Adrenal gland (tissue), 12 donors: ENCODE measurements around the gene SUN1. TPM values are rescaled to one million over a fixed set of nuclear protein-coding genes. Genes with fewer than 3 reads are reported as not detected.

ENCODE experiments used
- DNase-seq, 7 donors: peaks; one replicate each; pipeline ENCODE4 v3.0.0-alpha.2; 2019 to 2020
- H3K27ac ChIP-seq, 5 donors: fragments of 200-600 bp; sonication (generic) in 4 of 5; 1 replicate in 3 of 5; 2 replicates in 2 of 5; pipeline versions ENCODE4 v1.5.1 to v1.8.0; 2016 to 2020; ENCODE audit warnings: mild to moderate bottlenecking in 1 of 5
- H3K27me3 ChIP-seq: fragments of 200-600 bp; 2 replicates; pipeline ENCODE4 v1.8.0; 2021
- H3K36me3 ChIP-seq, 2 donors: fragments of 200-600 bp; replicated peaks in 1 of 2; 1 replicate in 1 of 2; 2 replicates in 1 of 2; pipeline versions ENCODE4 v1.5.1 to v1.8.0; 2018 to 2022
- H3K4me1 ChIP-seq, 2 donors: fragments of 200-600 bp; replicated peaks in 1 of 2; 1 replicate in 1 of 2; 2 replicates in 1 of 2; pipeline versions ENCODE4 v1.5.1 to v1.8.0; 2018 to 2021
- H3K4me3 ChIP-seq, 4 donors: fragments of 200-600 bp; sonication (generic) in 3 of 4; one replicate each; pipeline ENCODE4 v1.5.1; 2016 to 2018
- H3K9me3 ChIP-seq, 3 donors: fragments of 200-600 bp; sonication (generic) in 1 of 3; replicated peaks in 1 of 3; 1 replicate in 2 of 3; 2 replicates in 1 of 3; pipeline versions ENCODE4 v1.5.1 to v1.8.0; 2016 to 2021
- POLR2A ChIP-seq, 2 donors: fragments of 450-650 bp; IDR thresholded peaks; one replicate each; pipeline ENCODE4 v1.6.1; 2017; ENCODE audit warnings: antibody characterized with exemption in 2 of 2, mild to moderate bottlenecking in 2 of 2, moderate library complexity in 1 of 2
- WGBS, 4 donors: extraction: QIAGEN DNeasy Blood & Tissue Kit in 2 of 4; methylation state at CpG; one replicate each; pipeline versions ENCODE4 v1.1.5 to v1.1.7; 2013 to 2017; 5-methylcytosine and 5-hydroxymethylcytosine counted together
- intact Hi-C, 2 donors: fragments of 100-400 bp; cut with DNase I; formaldehyde crosslinking; loops; one replicate each; pipeline versions ENCODE4 v1.14.1 to v1.15.0; 2022 to 2023
- polyA plus RNA-seq, 3 donors: library from polyadenylated mRNA; stranded (reverse); fragments of 200-250 nt in 2 of 3; fragments of 350-450 nt in 1 of 3; fragmentation: Illumina TruSeq in 1 of 3; extraction: RNeasy Lipid Tissue Mini Kit (QIAGEN cat#74804) in 1 of 3; gene quantifications; one replicate each; pipeline ENCODE4 v1.2.3, GENCODE V29; 2013 to 2014
- total RNA-seq, 9 donors: library from RNA; depleted of rRNA in 4 of 9; stranded (reverse); fragments of >200 nt in 4 of 9; fragments of 120-200 nt in 1 of 9; fragmentation: NEBNext Ultra II Directional in 1 of 9; extraction: Animal tissue kit (Norgen Biotek cat#: 25700) in 1 of 9; gene quantifications; one replicate each; pipeline versions ENCODE4 v1.1.0 to v1.2.4, GENCODE V29; 2013 to 2023
- TF ChIP-seq, protein P1 (sequence below), 6 experiments: fragments of 450-650 bp in 4 of 6; fragments of 200-600 bp in 2 of 6; sonication (generic) in 1 of 6; IDR thresholded peaks; 1 replicate in 5 of 6; 2 replicates in 1 of 6; pipeline versions ENCODE4 v1.5.1 to v1.8.0; 2016 to 2021; ENCODE audit warnings: antibody characterized with exemption in 6 of 6, mild to moderate bottlenecking in 2 of 6, moderate library complexity in 1 of 6
- donor health status: healthy with polysubstance abuse.
- donor health status: Bipolar disorder and iron deficiency.
- donor health status: DM: yes; HTN: yes; CAD: no.
- donor health status: DM: no; HTN: no; CAD: no.
- donor health status: DM: no; HTN: no; CAD: no.
- donor health status: DM: yes; HTN: yes; CAD: no.

Gene SUN1
- total and polyA plus RNA-seq, 12 donors = 28.7 to 122 (median 99.9) TPM

DNA sequence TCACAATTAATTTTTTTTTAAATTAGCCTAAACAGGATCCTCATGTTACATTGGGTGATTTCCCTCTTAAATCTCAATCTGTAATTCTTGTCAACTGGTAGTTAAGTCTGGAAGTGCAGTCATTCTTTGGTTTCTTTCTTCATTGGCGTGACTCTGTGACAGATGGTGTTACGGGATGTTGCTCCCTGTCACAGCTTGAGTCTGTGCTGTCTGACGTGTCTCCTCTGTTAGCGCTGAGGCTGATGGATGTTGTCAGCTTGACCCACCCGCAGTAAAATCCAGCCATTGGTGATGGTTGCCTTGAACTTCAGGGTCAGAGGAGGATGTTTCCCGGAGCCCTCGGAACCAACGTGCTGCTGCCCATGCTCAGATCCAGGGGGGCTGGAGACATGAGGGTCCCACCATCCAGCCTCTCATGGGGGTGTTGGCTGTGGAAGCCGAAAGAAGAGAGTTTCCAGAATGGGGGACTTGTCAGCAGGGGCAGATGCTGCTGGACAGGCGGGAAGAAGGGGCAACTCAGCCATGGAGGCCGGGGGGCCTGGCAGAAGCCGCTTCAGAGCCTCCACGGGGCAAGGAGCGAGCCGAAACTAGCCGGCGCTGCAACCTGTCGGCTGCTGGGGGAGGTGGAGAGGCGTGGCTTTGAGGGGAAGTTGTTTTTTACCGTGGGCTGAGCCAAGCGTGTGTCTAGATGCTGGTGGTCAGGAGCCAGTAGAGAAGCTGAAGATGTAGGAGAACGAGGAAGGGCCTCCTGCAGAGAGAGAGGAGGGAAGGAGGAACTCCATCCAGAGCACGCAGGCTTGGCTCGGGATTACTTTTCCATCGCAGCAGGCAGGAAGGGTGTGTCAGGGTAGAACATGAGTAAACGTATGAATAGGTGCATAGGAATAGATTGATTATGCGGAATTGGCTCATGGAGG is 3.5 kb downstream of the SUN1 start:
- H3K27ac ChIP-seq = peak overlapping the region in 2 of 5 donors; percentile 38 to 55
- intact Hi-C loops = no loop called here

DNA sequence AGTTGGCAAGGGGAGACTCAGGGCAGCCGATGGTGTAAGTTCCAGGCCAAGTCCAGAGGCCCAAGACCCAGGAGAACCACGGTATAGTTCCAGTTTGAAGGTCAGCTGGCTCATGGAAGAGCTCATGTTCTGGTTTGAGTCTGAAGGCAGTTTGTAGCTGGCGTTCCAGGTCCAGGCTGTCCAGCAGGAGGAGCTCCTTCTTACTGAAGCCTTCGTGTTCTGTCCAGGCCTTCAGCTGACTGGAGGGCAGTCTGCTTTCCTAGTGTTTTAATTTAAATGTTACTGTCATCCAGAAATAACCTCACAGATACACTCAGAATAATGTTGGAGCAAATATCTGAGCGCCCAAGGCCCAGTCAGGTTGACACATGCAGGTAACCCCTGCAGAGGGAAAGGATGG is 4.2 kb downstream of the SUN1 start:
- Histone ChIP-seq H3K9me3 (no peaks in the 10 kb centered on the region), H3K4me1 (peaks cover 6 to 31% of the 10 kb centered on the region in 2 donors), H3K36me3 (peaks cover 0 to 21% of the 10 kb centered on the region in 2 donors), H3K27me3 (no peaks in the 10 kb centered on the region), H3K27ac (peak overlapping the region in 2 of 5 donors; percentile 38 to 55), H3K4me3 (no peak overlapping the region)
- peak in 2 of 7 donors; percentile 38 to 75 for DNase-seq
- WGBS, 4 donors = 53 to 73% (median 65%) methylated on average over 4 to 5 of the region's 5 CpGs
- TF ChIP-seq, protein P1, sequence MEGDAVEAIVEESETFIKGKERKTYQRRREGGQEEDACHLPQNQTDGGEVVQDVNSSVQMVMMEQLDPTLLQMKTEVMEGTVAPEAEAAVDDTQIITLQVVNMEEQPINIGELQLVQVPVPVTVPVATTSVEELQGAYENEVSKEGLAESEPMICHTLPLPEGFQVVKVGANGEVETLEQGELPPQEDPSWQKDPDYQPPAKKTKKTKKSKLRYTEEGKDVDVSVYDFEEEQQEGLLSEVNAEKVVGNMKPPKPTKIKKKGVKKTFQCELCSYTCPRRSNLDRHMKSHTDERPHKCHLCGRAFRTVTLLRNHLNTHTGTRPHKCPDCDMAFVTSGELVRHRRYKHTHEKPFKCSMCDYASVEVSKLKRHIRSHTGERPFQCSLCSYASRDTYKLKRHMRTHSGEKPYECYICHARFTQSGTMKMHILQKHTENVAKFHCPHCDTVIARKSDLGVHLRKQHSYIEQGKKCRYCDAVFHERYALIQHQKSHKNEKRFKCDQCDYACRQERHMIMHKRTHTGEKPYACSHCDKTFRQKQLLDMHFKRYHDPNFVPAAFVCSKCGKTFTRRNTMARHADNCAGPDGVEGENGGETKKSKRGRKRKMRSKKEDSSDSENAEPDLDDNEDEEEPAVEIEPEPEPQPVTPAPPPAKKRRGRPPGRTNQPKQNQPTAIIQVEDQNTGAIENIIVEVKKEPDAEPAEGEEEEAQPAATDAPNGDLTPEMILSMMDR (IDR thresholded peaks at IDR 0.05) = peak in 4 of 6 experiments; percentile 12 to 44 (median 36)
- TF ChIP-seq POLR2A (IDR thresholded peaks at IDR 0.05) = no peak
- intact Hi-C loops = no loop called here

More for the DNA sequence above, 3.5 kb downstream of the SUN1 start:
- no peak for DNase-seq
- 73 to 81% (median 77%) methylated on average over 24 to 27 of the region's 27 CpGs for WGBS, 4 donors
- H3K36me3 ChIP-seq = peaks cover 0 to 21% of the 10 kb centered on the region in 2 donors
- H3K9me3 ChIP-seq = no peaks in the 10 kb centered on the region
- no peak overlapping the region for H3K4me3 ChIP-seq
- TF ChIP-seq, protein P1 (IDR thresholded peaks at IDR 0.05) = no peak
- TF ChIP-seq POLR2A (IDR thresholded peaks at IDR 0.05) = no peak
- peaks cover 13 to 38% of the 10 kb centered on the region in 2 donors for H3K4me1 ChIP-seq
- no peaks in the 10 kb centered on the region for H3K27me3 ChIP-seq

DNA sequence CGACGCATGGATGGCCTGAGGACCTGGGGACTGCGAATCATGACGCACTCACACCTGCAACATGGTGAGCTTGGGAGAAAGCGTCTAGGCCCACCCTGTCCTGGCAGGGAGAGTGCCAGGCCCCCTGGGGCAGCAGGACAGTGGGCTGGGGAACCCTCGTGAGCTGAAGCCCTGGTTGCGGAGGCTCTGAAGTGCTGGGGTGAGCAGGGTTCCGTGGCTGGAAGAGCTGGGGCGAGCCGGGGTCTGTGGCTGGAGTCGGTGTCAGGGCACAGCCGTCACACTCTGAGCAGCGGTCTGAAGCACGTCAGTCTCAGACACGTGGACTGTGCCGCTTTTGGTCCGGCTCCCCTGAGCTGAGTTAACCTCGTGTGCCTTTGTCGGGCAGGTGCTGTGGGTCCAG is 4.7 kb downstream of the SUN1 start:
- Histone ChIP-seq H3K36me3 (peaks cover 0 to 23% of the 10 kb centered on the region in 2 donors), H3K4me1 (peaks cover 4 to 26% of the 10 kb centered on the region in 2 donors), H3K9me3 (no peaks in the 10 kb centered on the region), H3K27ac (peak overlapping the region in 2 of 5 donors; percentile 38 to 55), H3K27me3 (no peaks in the 10 kb centered on the region), H3K4me3 (no peak overlapping the region)
- no peak for TF ChIP-seq POLR2A (IDR thresholded peaks at IDR 0.05)
- TF ChIP-seq, protein P1 (IDR thresholded peaks at IDR 0.05) = no peak
- WGBS, 4 donors = 91 to 97% (median 93%) methylated on average over 6 to 19 of the region's 19 CpGs
- no peak for DNase-seq
- intact Hi-C loops = no loop called here

DNA sequence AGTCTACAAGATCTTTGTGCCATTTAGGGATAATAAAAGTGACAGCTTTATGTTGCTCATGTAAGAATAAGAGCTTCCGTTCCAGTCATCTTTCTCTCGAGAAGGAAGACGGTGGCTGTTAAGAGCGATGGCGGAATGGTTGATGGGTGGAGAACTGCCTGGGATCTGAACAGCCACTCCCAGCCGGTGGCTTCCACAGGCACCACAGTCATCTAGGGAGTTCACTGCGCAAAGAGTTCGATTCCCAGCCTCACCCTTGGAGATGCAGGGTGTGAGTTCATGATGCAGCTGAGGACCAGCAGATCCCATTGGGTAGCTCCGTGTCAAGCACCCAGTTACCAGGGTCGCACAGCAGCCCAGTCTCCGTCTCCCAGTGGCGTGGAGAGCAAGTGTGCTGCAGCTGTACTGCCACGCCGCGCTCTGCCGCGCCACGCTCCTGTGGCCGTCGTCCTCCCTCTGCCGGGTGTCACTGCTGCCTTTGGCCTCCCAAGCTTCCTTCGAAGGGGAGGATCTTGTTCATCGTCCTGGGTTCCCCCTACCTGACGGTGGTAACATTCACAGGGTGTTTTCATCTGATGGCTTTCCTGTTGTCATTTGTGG is 7.8 kb downstream of the SUN1 start:
- Histone ChIP-seq H3K36me3 (peaks cover 0 to 54% of the 10 kb centered on the region in 2 donors), H3K4me1 (peaks cover 0 to 15% of the 10 kb centered on the region in 2 donors), H3K27me3 (no peaks in the 10 kb centered on the region), H3K27ac (no peak overlapping the region), H3K9me3 (no peaks in the 10 kb centered on the region), H3K4me3 (no peak overlapping the region)
- no peak for DNase-seq
- 92 to 94% (median 92%) methylated on average over 21 to 24 of the region's 24 CpGs for WGBS, 4 donors
- intact Hi-C loops = no loop called here
- TF ChIP-seq, protein P1 (IDR thresholded peaks at IDR 0.05) = no peak
- TF ChIP-seq POLR2A (IDR thresholded peaks at IDR 0.05) = no peak
